A673 (cell line): ENCODE data around the gene ARHGAP15. TPM values are rescaled to one million over a fixed set of nuclear protein-coding genes. Genes with fewer than 3 reads are reported as not detected.

Experiments used
- BruUV-seq: library from RNA; stranded (reverse); fragments of 400-500 nt; replicated peaks from 2 replicates; lab custom pipeline; 2021; lab: Mats Ljungman, UMichigan
- CTCF ChIA-PET: fragments of 300-600 bp; sonication (Branson Sonifier 250); formaldehyde crosslinking; loops from one replicate; lab custom pipeline; 2022; ENCODE audit warnings: antibody characterized with exemption; lab: Charles Lee
- POLR2A ChIA-PET: fragments of 300-600 bp; sonication (Branson Sonifier 250); formaldehyde crosslinking; loops from one replicate; lab custom pipeline; 2022; ENCODE audit warnings: antibody characterized with exemption; ENCODE audit not compliant: low non-redundant PET; lab: Charles Lee
- DNase-seq: peaks from one replicate; pipeline ENCODE4 v3.0.0-alpha.2; 2015; ENCODE audit warnings: low spot score
- H3K27ac ChIP-seq: fragments of 200-600 bp; sonication (generic); 2 replicates; pipeline ENCODE4 v1.5.1; 2016; ENCODE audit warnings: mixed run types, low read depth, mild to moderate bottlenecking, mixed read lengths, antibody characterized with exemption, low read length; ENCODE audit not compliant: poor library complexity, severe bottlenecking
- H3K27me3 ChIP-seq: fragments of 200-600 bp; sonication (generic); replicated peaks from 2 replicates; pipeline ENCODE4 v1.6.1; 2017; ENCODE audit warnings: mixed run types, low read depth, mild to moderate bottlenecking, mixed read lengths, antibody characterized with exemption, low read length; ENCODE audit not compliant: insufficient read depth, poor library complexity
- H3K36me3 ChIP-seq: fragments of 200-600 bp; sonication (generic); 2 replicates; pipeline ENCODE4 v1.6.1; 2016; ENCODE audit warnings: mixed run types, mild to moderate bottlenecking, mixed read lengths, antibody characterized with exemption, low read length; ENCODE audit not compliant: insufficient read depth, poor library complexity, severe bottlenecking
- H3K4me1 ChIP-seq: fragments of 200-600 bp; sonication (generic); 2 replicates; pipeline ENCODE4 v1.6.1; 2017; ENCODE audit warnings: mixed run types, mild to moderate bottlenecking, mixed read lengths, antibody characterized with exemption, low read length; ENCODE audit not compliant: insufficient read depth, poor library complexity, severe bottlenecking
- H3K4me3 ChIP-seq: fragments of 200-600 bp; sonication (generic); 2 replicates; pipeline ENCODE4 v1.5.1; 2016; ENCODE audit warnings: low read depth, mixed run types, mild to moderate bottlenecking, mixed read lengths, low read length; ENCODE audit not compliant: poor library complexity, severe bottlenecking
- H3K9me3 ChIP-seq: fragments of 200-600 bp; sonication (generic); 2 replicates; pipeline ENCODE4 v1.6.1; 2016; ENCODE audit warnings: mixed run types, low read depth, mild to moderate bottlenecking, mixed read lengths, antibody characterized with exemption, low read length; ENCODE audit not compliant: poor library complexity, severe bottlenecking
- CTCF ChIP-seq: fragments of 300-800, 200-600 bp; sonication (generic); conservative IDR thresholded peaks from 2 replicates; pipeline ENCODE4 v1.5.1; 2017; ENCODE audit warnings: low read depth, mild to moderate bottlenecking, antibody characterized with exemption, low read length, moderate library complexity, mixed read lengths
- EZH2 ChIP-seq: fragments of 200-600 bp; sonication (generic); IDR thresholded peaks from 2 replicates; pipeline ENCODE4 v1.6.1; 2017; ENCODE audit warnings: borderline replicate concordance, low read depth, mild to moderate bottlenecking, mixed read lengths, antibody characterized with exemption, low read length; ENCODE audit not compliant: poor library complexity, severe bottlenecking
- intact Hi-C: fragments of 100-400 bp; cut with micrococcal nuclease; formaldehyde crosslinking; loops from one replicate; pipeline ENCODE4 v1.10.0; 2022; ENCODE audit not compliant: unreplicated experiment
- total RNA-seq: library from RNA; stranded (reverse); gene quantifications from 2 replicates; pipeline ENCODE4 v1.2.3, GENCODE V29; 2021

Gene ARHGAP15
- total RNA-seq, 1 experiment from 2014 or later, result not detected

- no peaks in the 10 kb centered on the region for H3K36me3 ChIP-seq
- intact Hi-C loops, result no loop called here
- H3K27ac ChIP-seq, result no peak overlapping the region
- no peaks in the 10 kb centered on the region for H3K27me3 ChIP-seq
- no TSS peak for BruUV-seq
- H3K4me1 ChIP-seq, result no peaks in the 10 kb centered on the region
- DNase-seq, result no peak
- POLR2A ChIA-PET, result no interaction called here
- TF ChIP-seq CTCF (no peak), EZH2 (no peak)
- H3K4me3 ChIP-seq, result no peak overlapping the region
- CTCF ChIA-PET, result no interaction called here
- H3K9me3 ChIP-seq, result no peaks in the 10 kb centered on the region
Observed at GRCh38 chr2:143594745-143595144, 465.5 kb downstream of the ARHGAP15 start.

- DNase-seq, result no peak
Observed at GRCh38 chr2:143600116-143600515, 470.9 kb downstream of the ARHGAP15 start.

GRCh38 chr2:143601828-143602227, 472.6 kb downstream of the ARHGAP15 start:
- DNase-seq, result no peak
- intact Hi-C loops, result no loop called here
- H3K4me3 ChIP-seq, result no peak overlapping the region
- BruUV-seq, result no TSS peak
- H3K9me3 ChIP-seq, result no peaks in the 10 kb centered on the region
- H3K36me3 ChIP-seq, result no peaks in the 10 kb centered on the region
- ChIA-PET CTCF (no interaction called here), POLR2A (no interaction called here)
- no peaks in the 10 kb centered on the region for H3K27me3 ChIP-seq
- no peak overlapping the region for H3K27ac ChIP-seq
- no peak for TF ChIP-seq EZH2
- TF ChIP-seq CTCF, result no peak
- peaks cover 22% of the 10 kb centered on the region for H3K4me1 ChIP-seq

More at GRCh38 chr2:143600116-143600515, 470.9 kb downstream of the ARHGAP15 start:
- TF ChIP-seq EZH2, result no peak
- no TSS peak for BruUV-seq
- Histone ChIP-seq H3K27ac (no peak overlapping the region), H3K4me3 (no peak overlapping the region), H3K9me3 (no peaks in the 10 kb centered on the region), H3K27me3 (no peaks in the 10 kb centered on the region), H3K36me3 (no peaks in the 10 kb centered on the region), H3K4me1 (peaks cover 18% of the 10 kb centered on the region)
- CTCF ChIA-PET, result no interaction called here
- intact Hi-C loops, result no loop called here
- POLR2A ChIA-PET, result no interaction called here

GRCh38 chr2:143603035-143603655, 473.9 kb downstream of the ARHGAP15 start:
- Histone ChIP-seq H3K4me1 (peaks cover 35% of the 10 kb centered on the region), H3K9me3 (no peaks in the 10 kb centered on the region), H3K27ac (no peak overlapping the region), H3K4me3 (no peak overlapping the region), H3K27me3 (no peaks in the 10 kb centered on the region), H3K36me3 (no peaks in the 10 kb centered on the region)
- no peak for DNase-seq
- no TSS peak for BruUV-seq
- CTCF ChIA-PET, result no interaction called here
- intact Hi-C loops, result no loop called here
- POLR2A ChIA-PET, result no interaction called here
- TF ChIP-seq EZH2 (no peak), CTCF (no peak)
